ENCODE results near the gene TSPEAR.

The TSPEAR gene

GRCh38 chr21:44727757-44728156 lies 16.4 kb upstream of the TSPEAR start:
- H3K27ac ChIP-seq, result no peak overlapping the region
- no peak for TF ChIP-seq CTCF (IDR thresholded peaks at IDR 0.05)
- TF ChIP-seq ZFX (IDR thresholded peaks at IDR 0.05; ENCODE audit: borderline replicate concordance), result no peak

GRCh38 chr21:44727321-44727720 lies 15.9 kb upstream of the TSPEAR start:
- no peak for TF ChIP-seq CTCF (IDR thresholded peaks at IDR 0.05)
- TF ChIP-seq ZFX (IDR thresholded peaks at IDR 0.05; ENCODE audit: borderline replicate concordance), result no peak
- H3K27ac ChIP-seq, result no peak overlapping the region

- H3K27ac ChIP-seq, result no peak overlapping the region
- no peak for TF ChIP-seq ZFX (IDR thresholded peaks at IDR 0.05; ENCODE audit: borderline replicate concordance)
These were observed 15.5 kb upstream of the TSPEAR start for GRCh38 chr21:44726826-44727225.

GRCh38 chr21:44724926-44725325 lies 13.6 kb upstream of the TSPEAR start:
- H3K27ac ChIP-seq, result no peak overlapping the region
- TF ChIP-seq CTCF (IDR thresholded peaks at IDR 0.05), result no peak
- TF ChIP-seq ZFX (IDR thresholded peaks at IDR 0.05; ENCODE audit: borderline replicate concordance), result no peak

GRCh38 chr21:44724196-44724595 lies 12.8 kb upstream of the TSPEAR start:
- no peak for TF ChIP-seq ZFX (IDR thresholded peaks at IDR 0.05; ENCODE audit: borderline replicate concordance)
- no peak for TF ChIP-seq CTCF (IDR thresholded peaks at IDR 0.05)
- no peak overlapping the region for H3K27ac ChIP-seq

- H3K27ac ChIP-seq, result no peak overlapping the region
- TF ChIP-seq ZFX (IDR thresholded peaks at IDR 0.05; ENCODE audit: borderline replicate concordance), result no peak
- no peak for TF ChIP-seq CTCF (IDR thresholded peaks at IDR 0.05)
These were observed 12.1 kb upstream of the TSPEAR start for GRCh38 chr21:44723177-44724131.

- no peak for TF ChIP-seq CTCF (IDR thresholded peaks at IDR 0.05)
- H3K27ac ChIP-seq, result no peak overlapping the region
These were observed 11.4 kb upstream of the TSPEAR start for GRCh38 chr21:44722731-44723130.

All from 22Rv1 (cell line).